ENCODE measurements around the gene HDAC8.

- TF ChIP-seq TAF1 (IDR thresholded peaks at IDR 0.05; ENCODE audit: borderline replicate concordance, insufficient read depth, low read length) (no peak), POLR2AphosphoS5 (IDR thresholded peaks at IDR 0.05; ENCODE audit: low read depth, low read length) (no peak), SIN3A (IDR thresholded peaks at IDR 0.05; ENCODE audit: borderline replicate concordance, insufficient read depth, low read length) (no peak), REST (IDR thresholded peaks at IDR 0.05; ENCODE audit: insufficient read depth in 1 of 2, low read depth in 2 of 2, low read length in 2 of 2) (no peak)
These were observed at the start of gene HDAC8 for GRCh38 chrX:72572248-72573157.

Data from PFSK-1 (cell line).